Peyer's patch (tissue), 4 donors: Measurements from ENCODE around the gene BPIFB1.

Experiments used
- CTCF ChIP-seq, 6 experiments: fragments of 450-650 bp in 4 of 6; fragments of 200-600 bp in 2 of 6; sonication (generic) in 1 of 6; IDR thresholded peaks; one replicate each; pipeline ENCODE4 v1.5.1; 2017 to 2019; ENCODE audit warnings: antibody characterized with exemption in 6 of 6, mild to moderate bottlenecking in 3 of 6, moderate library complexity in 1 of 6
- POLR2A ChIP-seq, 2 donors: fragments of 450-650 bp; IDR thresholded peaks; one replicate each; pipeline ENCODE4 v1.5.1; 2017; ENCODE audit warnings: antibody characterized with exemption in 2 of 2, mild to moderate bottlenecking in 2 of 2, moderate library complexity in 2 of 2

DNA sequence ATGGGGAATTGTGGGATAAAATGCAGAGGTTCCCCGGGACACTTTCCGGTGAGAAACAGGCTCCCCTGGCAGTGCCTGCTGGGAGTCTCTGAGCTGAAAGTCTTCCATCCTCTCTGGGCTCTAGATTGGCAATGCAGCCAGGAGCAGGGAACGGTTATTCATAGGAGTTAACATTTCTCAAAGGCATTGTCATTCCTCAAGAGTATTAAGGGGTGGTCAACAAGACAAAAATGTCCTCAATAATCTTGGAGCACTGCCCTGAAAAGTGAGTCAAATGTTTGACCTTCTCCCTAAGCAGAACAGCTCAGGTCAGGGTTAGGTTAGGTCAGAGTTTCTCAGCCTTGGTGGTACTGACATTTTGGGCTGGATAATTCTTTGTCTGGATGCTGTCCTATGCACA lies 13.2 kb downstream of the BPIFB1 start:
- TF ChIP-seq CTCF (IDR thresholded peaks at IDR 0.05) = no peak
- no peak for TF ChIP-seq POLR2A (IDR thresholded peaks at IDR 0.05)
